Stimulated activated CD8-positive, alpha-beta memory T cell treated with anti-CD3 and anti-CD28 coated beads, Interleukin-4, amount 100 ng/mL, for 4 hours (primary cell): Measurements from ENCODE around the gene MRPL33.
A peak's percentile ranks its signal among the peaks of the same experiment; 100 is the strongest.

ENCODE experiments used
- DNase-seq, 2 donors: peaks; one replicate each; pipeline ENCODE4 v3.0.0-alpha.2; 2020; ENCODE audit warnings: low read depth in 2 of 2, low spot score in 1 of 2

The MRPL33 gene

DNA sequence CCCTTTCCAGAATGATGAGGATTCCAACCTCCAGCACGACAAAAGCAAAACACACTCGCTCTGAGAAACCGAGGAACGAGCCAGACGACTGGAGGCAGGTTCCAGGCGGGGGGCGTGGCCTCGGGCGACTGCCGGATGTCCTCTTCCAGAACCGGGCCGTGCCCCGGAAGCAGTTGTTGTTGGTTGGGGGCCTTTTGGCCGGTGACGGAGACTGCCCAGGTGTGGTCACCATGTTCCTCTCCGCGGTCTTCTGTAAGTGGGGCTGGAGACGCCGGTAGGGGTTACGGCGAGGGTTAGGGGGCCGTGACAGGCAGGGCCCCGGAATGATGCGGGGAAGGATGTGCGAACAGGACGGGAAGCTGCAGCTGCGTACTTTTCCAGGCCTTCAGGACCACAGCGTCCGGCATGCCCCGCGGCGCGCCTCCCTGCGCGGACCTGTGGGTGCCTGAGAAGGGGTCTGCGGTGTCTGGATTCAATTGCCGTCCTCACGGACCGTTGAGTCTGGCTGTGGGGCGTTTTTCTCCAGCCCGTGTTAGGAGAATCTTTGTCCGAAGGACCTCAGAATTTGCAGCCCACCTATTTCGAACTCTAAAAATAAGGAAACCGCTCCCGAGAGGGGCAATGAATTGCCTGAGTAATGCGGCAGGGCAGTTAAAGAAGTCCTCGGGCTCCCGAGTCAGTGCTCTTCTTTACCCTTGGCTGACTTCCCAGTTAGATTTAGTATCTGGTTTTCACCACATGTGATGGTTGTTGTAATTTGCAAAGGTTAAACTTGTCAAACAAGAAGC lies at the start of gene MRPL33:
MRPL33 (plus strand) TSS at position 172 of the 788 bp plus-strand sequence; CDS start at position 231, 59 bp downstream.
- peak; percentile 82 to 87 for DNase-seq

- no peak for DNase-seq
These were observed 49.5 kb upstream of the MRPL33 start for GRCh38 chr2:27721884-27722485.

DNA sequence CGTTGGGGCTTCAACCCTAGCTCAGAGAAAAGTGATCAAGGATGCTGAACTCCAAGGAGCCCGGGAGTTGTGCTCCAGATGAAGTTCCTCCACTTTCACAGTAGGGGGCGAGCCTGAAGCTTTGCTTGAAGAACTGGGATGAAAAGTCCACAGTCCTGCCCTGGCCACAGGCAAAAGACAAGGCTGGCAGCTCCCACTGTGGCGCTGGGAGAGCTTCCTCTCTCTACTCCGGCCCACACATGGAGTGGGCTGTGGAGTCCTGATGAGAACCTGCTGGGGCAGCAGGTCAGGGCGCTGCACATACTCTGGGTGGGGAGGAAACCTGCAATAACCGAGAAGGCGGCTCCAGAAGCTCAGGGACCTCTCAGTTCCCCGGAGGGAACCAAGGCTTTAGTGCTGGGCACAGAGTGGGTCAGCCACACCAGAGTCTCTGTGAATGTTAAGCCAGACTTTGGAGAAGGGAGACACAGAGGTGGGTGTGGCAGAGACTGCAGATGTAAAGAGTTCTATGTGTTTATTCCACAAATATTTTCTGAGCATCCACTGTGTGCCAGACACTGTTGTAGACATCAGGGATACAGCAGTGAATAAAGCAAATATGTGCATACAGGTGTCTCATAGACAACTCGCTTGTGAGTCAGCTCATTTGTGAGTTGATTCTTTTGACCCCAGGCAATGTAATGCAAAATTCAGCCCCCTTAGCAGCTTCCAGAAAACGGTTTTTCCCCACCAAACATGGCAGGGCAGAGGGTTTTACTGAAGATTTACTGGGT lies 48.0 kb upstream of the MRPL33 start:
- no peak for DNase-seq

DNA sequence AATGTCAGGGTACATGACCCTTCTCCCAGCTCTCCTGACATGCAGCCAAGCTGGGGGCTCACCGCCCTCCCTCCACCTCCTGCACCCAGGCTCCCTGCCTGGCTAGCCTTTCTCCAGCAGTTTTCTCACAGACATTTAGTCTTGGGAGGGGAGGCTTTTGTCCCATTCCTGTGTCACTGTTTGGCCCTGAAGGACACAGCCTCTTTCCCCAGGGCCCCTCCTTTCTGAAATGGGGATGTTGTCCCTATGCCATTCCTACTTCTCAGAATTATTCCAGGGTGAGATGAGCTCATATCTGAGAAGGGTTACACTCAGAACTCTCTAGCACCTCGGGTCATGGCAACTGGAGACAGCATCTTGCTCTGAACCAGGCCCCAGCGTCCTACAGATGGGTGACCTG lies 47.3 kb upstream of the MRPL33 start:
- no peak for DNase-seq

DNA sequence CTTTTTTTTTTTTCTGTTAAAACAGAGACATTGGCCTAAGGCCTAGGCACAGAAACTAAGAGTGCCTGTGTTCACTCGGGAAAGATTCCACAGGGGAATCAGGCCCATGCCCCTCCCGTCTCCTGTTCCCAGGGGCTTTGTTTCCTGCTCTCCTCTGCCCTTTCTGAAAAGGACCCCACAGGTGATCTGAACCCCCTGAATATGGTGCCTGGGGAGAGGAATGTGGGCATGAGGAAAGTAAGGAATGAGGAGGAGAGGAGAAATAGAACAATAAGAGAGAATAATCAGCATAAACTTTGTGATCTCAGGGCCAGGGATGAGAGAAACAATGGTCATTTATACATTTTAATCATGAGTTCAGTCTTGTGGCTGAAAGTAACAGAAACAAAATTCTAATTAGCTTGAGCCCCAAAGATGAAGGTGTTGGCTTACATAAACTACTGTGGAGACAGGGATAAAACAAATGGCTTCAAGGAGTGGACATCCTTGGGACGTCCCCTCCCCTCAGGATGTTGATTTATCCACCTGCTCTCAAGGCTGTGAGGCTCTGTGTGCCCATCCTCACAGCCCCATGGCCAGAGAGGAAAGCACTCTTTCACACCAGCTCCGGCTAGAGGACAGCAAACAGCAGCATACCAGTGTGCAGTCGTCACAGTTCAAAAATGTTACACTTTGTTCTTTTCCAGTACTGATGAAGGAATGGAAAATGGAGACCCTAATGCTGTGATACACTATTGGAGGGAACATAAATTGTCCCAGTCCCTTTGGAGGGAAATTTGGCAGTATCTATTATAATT lies 46.4 kb upstream of the MRPL33 start:
- no peak for DNase-seq

- no peak for DNase-seq
These were observed 44.3 kb upstream of the MRPL33 start for GRCh38 chr2:27727257-27727656.

- DNase-seq: no peak
These were observed 43.2 kb upstream of the MRPL33 start for GRCh38 chr2:27728081-27728858.

DNA sequence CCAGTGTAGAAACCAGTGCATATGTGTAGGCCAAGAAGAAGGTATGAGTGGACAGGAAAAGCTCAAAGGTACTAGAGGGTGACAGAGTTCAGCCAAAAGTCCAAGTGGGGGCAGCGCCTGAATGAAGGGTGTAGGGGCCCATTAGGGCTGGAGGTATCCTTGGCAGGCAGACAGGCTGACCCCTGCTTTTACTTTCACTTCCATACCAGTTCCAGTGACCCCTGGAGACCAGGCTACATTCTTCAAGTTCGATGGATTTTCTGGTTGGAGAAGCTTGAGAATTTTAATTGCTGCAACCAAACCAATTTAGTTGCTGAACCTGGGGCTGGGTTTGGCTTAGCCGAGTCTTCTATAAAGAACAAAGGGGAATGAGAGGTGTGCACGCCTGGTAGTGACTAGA lies 42.3 kb upstream of the MRPL33 start:
- no peak for DNase-seq

- no peak for DNase-seq
These were observed 41.9 kb upstream of the MRPL33 start for GRCh38 chr2:27729614-27730013.

GRCh38 chr2:27730261-27730662 lies 41.3 kb upstream of the MRPL33 start:
- no peak for DNase-seq

DNA sequence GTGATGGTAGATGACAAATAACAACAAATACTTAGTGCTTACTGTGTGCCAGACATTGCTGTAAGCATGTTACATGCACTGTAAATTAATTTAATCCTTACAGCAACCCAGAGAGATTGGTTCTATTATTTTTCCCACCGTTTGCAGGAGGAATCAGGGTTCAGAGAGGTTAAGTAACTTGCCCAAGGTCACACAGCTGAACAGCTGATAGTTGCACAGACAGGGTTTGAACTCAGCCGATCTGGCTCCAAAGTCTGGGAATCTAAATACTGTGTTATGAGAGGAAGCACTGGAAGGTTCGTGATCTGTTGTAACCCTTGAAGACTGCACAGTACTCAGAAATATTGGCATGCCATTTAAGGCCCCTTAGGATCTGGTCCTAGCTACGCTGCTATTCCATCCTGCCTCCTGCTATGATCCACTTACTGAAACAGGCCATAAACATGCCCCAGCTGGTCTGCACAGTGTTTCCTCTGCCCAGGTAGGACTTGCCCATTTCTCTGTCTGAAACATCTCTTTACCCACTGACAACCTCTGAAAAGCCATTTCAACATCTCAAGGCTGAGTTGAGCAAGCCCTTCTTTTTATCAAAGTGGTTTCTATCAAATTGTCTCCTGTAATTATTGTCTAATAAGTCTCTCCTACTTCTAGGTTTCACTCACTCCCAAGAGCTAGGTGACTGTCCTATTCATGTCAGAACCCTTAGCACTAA lies 40.4 kb upstream of the MRPL33 start:
- DNase-seq: no peak

DNA sequence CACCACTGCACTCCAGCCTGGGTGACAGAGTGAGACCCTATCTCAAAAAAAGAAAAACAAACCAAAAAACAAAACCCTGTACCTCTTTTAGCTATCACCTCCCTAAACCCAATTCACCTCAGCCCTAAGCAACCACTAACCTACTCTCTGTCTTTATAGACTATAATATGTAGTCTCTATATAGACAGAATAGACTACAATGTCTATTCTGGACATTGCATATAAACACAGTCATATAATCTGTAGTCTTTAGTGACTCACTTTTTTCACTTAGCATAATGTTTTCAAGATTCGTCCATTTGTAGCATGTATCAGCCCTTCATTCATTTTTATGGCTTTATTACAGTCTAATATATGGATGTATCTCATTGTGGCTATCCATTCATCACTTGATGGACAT lies 37.2 kb upstream of the MRPL33 start:
- DNase-seq: no peak

GRCh38 chr2:27735263-27735904 lies 36.1 kb upstream of the MRPL33 start:
- peak; percentile 40 to 54 for DNase-seq

- DNase-seq: no peak
These were observed 35.3 kb upstream of the MRPL33 start for GRCh38 chr2:27736031-27736889.

GRCh38 chr2:27736890-27737204 lies 34.7 kb upstream of the MRPL33 start:
- DNase-seq: no peak

GRCh38 chr2:27737676-27738348 lies 33.7 kb upstream of the MRPL33 start:
- no peak for DNase-seq

GRCh38 chr2:27738349-27739057 lies 33.0 kb upstream of the MRPL33 start:
- DNase-seq: no peak

DNA sequence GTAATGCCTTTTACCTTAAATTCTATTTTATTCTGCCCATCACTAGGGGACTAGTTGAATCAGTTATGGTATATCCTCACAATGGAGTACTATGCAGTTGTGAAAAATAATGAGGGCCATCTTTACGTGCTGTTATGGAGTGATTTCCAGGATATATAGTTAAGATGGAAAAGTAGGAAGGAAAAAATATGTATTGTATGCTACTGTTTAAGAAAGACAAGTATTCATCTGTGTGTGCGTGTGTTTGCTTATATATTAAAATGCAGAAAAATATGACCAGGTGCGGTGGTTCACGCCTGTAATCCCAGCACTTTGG lies 32.5 kb upstream of the MRPL33 start:
- DNase-seq: no peak
